ENCODE results near the gene FCGR3B. TPM values are rescaled to one million over a fixed set of nuclear protein-coding genes. Genes with fewer than 3 reads are reported as not detected.
"Not testable (repeated sequence)": the region's sequence is repeated elsewhere in the genome, so short reads cannot be mapped to it uniquely, and the experiment has no call there.

The FCGR3B gene
- total RNA-seq = 1.5 TPM
- long read RNA-seq = 0 reads

- intact Hi-C loops (cut with micrococcal nuclease) = no loop called here
- H3K27me3 ChIP-seq (ENCODE audit: low read depth) = no peaks in the 10 kb centered on the region
- DNase-seq = no peak
These were observed at the start of gene FCGR3B for GRCh38 chr1:161631076-161631475. Gene FCGR3B (minus strand): TSS chr1:161631176. CDS start chr1:161631094, 82 bp downstream.

GRCh38 chr1:161678500-161678899 lies 47.5 kb upstream of the FCGR3B start:
- H3K27ac ChIP-seq (replicated peaks) = no peak overlapping the region
- intact Hi-C loops (cut with micrococcal nuclease) = no loop called here
- no peaks in the 10 kb centered on the region for H3K9me3 ChIP-seq (replicated peaks)
- no peaks in the 10 kb centered on the region for H3K4me1 ChIP-seq
- H3K4me3 ChIP-seq = no peak overlapping the region
- no peaks in the 10 kb centered on the region for H3K36me3 ChIP-seq
- no peak for TF ChIP-seq CTCF (IDR thresholded peaks at IDR 0.05; ENCODE audit: borderline replicate concordance)
- no peak for DNase-seq
- H3K27me3 ChIP-seq (ENCODE audit: low read depth) = peaks cover 10% of the 10 kb centered on the region

More at GRCh38 chr1:161631076-161631475, at the start of gene FCGR3B:
- Histone ChIP-seq H3K4me1 (no peaks in the 10 kb centered on the region), H3K4me3 (no peak within 1 kb of the TSS), H3K27ac (replicated peaks) (no peak within 1 kb of the TSS), H3K9me3 (replicated peaks) (no peaks in the 10 kb centered on the region), H3K36me3 (no peaks in the 10 kb centered on the region)
- TF ChIP-seq CTCF (IDR thresholded peaks at IDR 0.05; ENCODE audit: borderline replicate concordance) = no peak

GRCh38 chr1:161676958-161677689 lies 46.1 kb upstream of the FCGR3B start:
- TF ChIP-seq CTCF (IDR thresholded peaks at IDR 0.05; ENCODE audit: borderline replicate concordance) = no peak
- Histone ChIP-seq H3K4me3 (no peak overlapping the region), H3K36me3 (no peaks in the 10 kb centered on the region), H3K27me3 (ENCODE audit: low read depth) (peaks cover 10% of the 10 kb centered on the region), H3K9me3 (replicated peaks) (no peaks in the 10 kb centered on the region), H3K4me1 (no peaks in the 10 kb centered on the region), H3K27ac (replicated peaks) (no peak overlapping the region)
- DNase-seq = no peak
- intact Hi-C loops (cut with micrococcal nuclease) = no loop called here

GRCh38 chr1:161676441-161676840 lies 45.5 kb upstream of the FCGR3B start:
- DNase-seq = no peak
- intact Hi-C loops (cut with micrococcal nuclease) = no loop called here
- no peak for TF ChIP-seq CTCF (IDR thresholded peaks at IDR 0.05; ENCODE audit: borderline replicate concordance)

GRCh38 chr1:161674908-161675307 lies 43.9 kb upstream of the FCGR3B start:
- H3K27me3 ChIP-seq (ENCODE audit: low read depth); H3K4me1 ChIP-seq; H3K36me3 ChIP-seq; intact Hi-C loops (cut with micrococcal nuclease); H3K27ac ChIP-seq (replicated peaks); H3K4me3 ChIP-seq; DNase-seq; H3K9me3 ChIP-seq (replicated peaks): not testable (repeated sequence)

More at GRCh38 chr1:161676441-161676840, 45.5 kb upstream of the FCGR3B start:
- Histone ChIP-seq H3K4me1 (no peaks in the 10 kb centered on the region), H3K36me3 (no peaks in the 10 kb centered on the region), H3K9me3 (replicated peaks) (no peaks in the 10 kb centered on the region), H3K27ac (replicated peaks) (no peak overlapping the region), H3K4me3 (no peak overlapping the region), H3K27me3 (ENCODE audit: low read depth) (peaks cover 10% of the 10 kb centered on the region)

GRCh38 chr1:161674447-161674846 lies 43.5 kb upstream of the FCGR3B start:
- H3K9me3 ChIP-seq (replicated peaks); intact Hi-C loops (cut with micrococcal nuclease); H3K4me1 ChIP-seq: not testable (repeated sequence)

GRCh38 chr1:161673437-161673836 lies 42.5 kb upstream of the FCGR3B start:
- H3K27ac ChIP-seq (replicated peaks) = not testable (repeated sequence)

More at GRCh38 chr1:161674447-161674846, 43.5 kb upstream of the FCGR3B start:
- not testable (repeated sequence) for H3K36me3 ChIP-seq; H3K27ac ChIP-seq (replicated peaks); DNase-seq; H3K4me3 ChIP-seq; H3K27me3 ChIP-seq (ENCODE audit: low read depth)

GRCh38 chr1:161671045-161672020 lies 40.4 kb upstream of the FCGR3B start:
- intact Hi-C loops (cut with micrococcal nuclease); H3K36me3 ChIP-seq; H3K4me1 ChIP-seq; DNase-seq; H3K9me3 ChIP-seq (replicated peaks); H3K27me3 ChIP-seq (ENCODE audit: low read depth); H3K27ac ChIP-seq (replicated peaks); H3K4me3 ChIP-seq: not testable (repeated sequence)

More at GRCh38 chr1:161673437-161673836, 42.5 kb upstream of the FCGR3B start:
- H3K9me3 ChIP-seq (replicated peaks); H3K27me3 ChIP-seq (ENCODE audit: low read depth); H3K36me3 ChIP-seq; H3K4me3 ChIP-seq; intact Hi-C loops (cut with micrococcal nuclease); DNase-seq; H3K4me1 ChIP-seq: not testable (repeated sequence)

- DNase-seq; H3K4me1 ChIP-seq; H3K36me3 ChIP-seq; H3K27ac ChIP-seq (replicated peaks); H3K9me3 ChIP-seq (replicated peaks); H3K27me3 ChIP-seq (ENCODE audit: low read depth); H3K4me3 ChIP-seq; intact Hi-C loops (cut with micrococcal nuclease): not testable (repeated sequence)
These were observed 33.7 kb upstream of the FCGR3B start for GRCh38 chr1:161664689-161665088.

Data from left ventricle myocardium inferior (tissue), 1 donor.